IMR-90 (cell line): ENCODE measurements around the gene EBF3. TPM values are rescaled to one million over a fixed set of nuclear protein-coding genes. Genes with fewer than 3 reads are reported as not detected.

Source experiments
- ATAC-seq: fragments of 200-7000 bp; cut with Tn5 transposase; 2 replicates; pipeline ENCODE4 v1.9.1; 2020; ENCODE audit warnings: low read depth, mild to moderate bottlenecking, moderate library complexity
- BruUV-seq: library from RNA; stranded (reverse); fragments of 400-500 nt; replicated peaks from 2 replicates; lab custom pipeline; 2021; lab: Mats Ljungman, UMichigan
- CTCF ChIA-PET: fragments of 300-600 bp; formaldehyde crosslinking; extraction: SDS; loops from one replicate; lab custom pipeline; 2021; ENCODE audit warnings: antibody characterized with exemption; lab: Yijun Ruan, JAX
- POLR2A ChIA-PET: fragments of 300-600 bp; sonication (Branson Sonifier 250); formaldehyde crosslinking; loops from one replicate; lab custom pipeline; 2022; ENCODE audit warnings: antibody characterized with exemption; ENCODE audit not compliant: unreplicated experiment; lab: Charles Lee
- DNase-seq: peaks from one replicate; pipeline ENCODE4 v3.0.0; 2013
- H2AFZ ChIP-seq: replicated peaks from 2 replicates; pipeline ENCODE3; 2013; ENCODE audit warnings: low read length, mild to moderate bottlenecking; ENCODE audit not compliant: poor library complexity
- H2AK5ac ChIP-seq: 2 replicates; pipeline ENCODE4 v1.6.1; 2013; ENCODE audit warnings: low read depth, low read length, inconsistent platforms
- H2AK9ac ChIP-seq: replicated peaks from 2 replicates; pipeline ENCODE3; 2013; ENCODE audit warnings: mild to moderate bottlenecking, low read depth, low read length, moderate library complexity; ENCODE audit not compliant: poor library complexity
- H2BK120ac ChIP-seq: 2 replicates; pipeline ENCODE4 v1.6.1; 2013; ENCODE audit warnings: low read depth, low read length, inconsistent platforms
- H2BK15ac ChIP-seq: 3 replicates; pipeline ENCODE4 v1.6.1; 2013; ENCODE audit warnings: low read depth, low read length, inconsistent platforms
- H2BK20ac ChIP-seq: 2 replicates; pipeline ENCODE4 v1.6.1; 2013; ENCODE audit warnings: low read depth, mild to moderate bottlenecking, inconsistent platforms, low read length, moderate library complexity
- H2BK5ac ChIP-seq: 2 replicates; pipeline ENCODE4 v1.6.1; 2013; ENCODE audit warnings: mild to moderate bottlenecking, low read depth, low read length, inconsistent platforms; ENCODE audit not compliant: poor library complexity, severe bottlenecking
- H3K14ac ChIP-seq: replicated peaks from 2 replicates; pipeline ENCODE4 v1.6.1; 2013; ENCODE audit warnings: low read depth, low read length, inconsistent platforms
- H3K18ac ChIP-seq: 2 replicates; pipeline ENCODE4 v1.6.1; 2013; ENCODE audit warnings: low read depth, low read length, control low read depth
- H3K23ac ChIP-seq: 2 replicates; pipeline ENCODE4 v1.6.1; 2013; ENCODE audit warnings: low read depth, low read length, inconsistent platforms
- H3K27ac ChIP-seq: 2 replicates; pipeline ENCODE4 v1.5.1; 2013; ENCODE audit warnings: mild to moderate bottlenecking, control low read depth, low read length; ENCODE audit not compliant: insufficient read depth
- H3K27me3 ChIP-seq: 2 replicates; pipeline ENCODE4 v1.6.1; 2013; ENCODE audit warnings: low read length; ENCODE audit not compliant: control insufficient read depth, insufficient read depth
- H3K36me3 ChIP-seq: 2 replicates; pipeline ENCODE4 v1.6.1; 2013; ENCODE audit warnings: low read length, mixed read lengths; ENCODE audit not compliant: control insufficient read depth, insufficient read depth
- H3K4ac ChIP-seq: 2 replicates; pipeline ENCODE4 v1.6.1; 2013; ENCODE audit warnings: low read depth, low read length, inconsistent platforms
- H3K4me1 ChIP-seq: 2 replicates; pipeline ENCODE4 v1.6.1; 2013; ENCODE audit warnings: low read length, mixed read lengths; ENCODE audit not compliant: control insufficient read depth, insufficient read depth
- H3K4me2 ChIP-seq: 2 replicates; pipeline ENCODE4 v1.6.1; 2013; ENCODE audit warnings: low read depth, mild to moderate bottlenecking, control low read depth, low read length, moderate library complexity
- H3K4me3 ChIP-seq: 2 replicates; pipeline ENCODE4 v1.5.1; 2013; ENCODE audit warnings: low read depth, mild to moderate bottlenecking, control low read depth, low read length, moderate library complexity; ENCODE audit not compliant: insufficient read depth
- H3K56ac ChIP-seq: 2 replicates; pipeline ENCODE4 v1.6.1; 2013; ENCODE audit warnings: low read length, inconsistent platforms; ENCODE audit not compliant: insufficient read depth; ENCODE audit errors: extremely low read depth
- H3K79me1 ChIP-seq, 2 experiments: 2 replicates each; pipeline ENCODE4 v1.6.1; 2013; ENCODE audit warnings: low read length in 2 of 2, inconsistent platforms in 1 of 2, low read depth in 1 of 2
- H3K9ac ChIP-seq: 2 replicates; pipeline ENCODE4 v1.6.1; 2013; ENCODE audit warnings: low read depth, low read length, control low read depth
- H3K9me1 ChIP-seq: 2 replicates; pipeline ENCODE4 v1.6.1; 2013; ENCODE audit warnings: low read length, inconsistent platforms; ENCODE audit not compliant: insufficient read depth
- H3K9me3 ChIP-seq: 2 replicates; pipeline ENCODE4 v1.6.1; 2013; ENCODE audit warnings: low read length; ENCODE audit not compliant: control insufficient read depth, insufficient read depth
- H4K20me1 ChIP-seq: 2 replicates; pipeline ENCODE4 v1.6.1; 2013; ENCODE audit warnings: low read length, inconsistent platforms; ENCODE audit not compliant: insufficient read depth
- H4K5ac ChIP-seq: 2 replicates; pipeline ENCODE4 v1.6.1; 2013; ENCODE audit warnings: mild to moderate bottlenecking, low read depth, low read length, control low read depth
- H4K8ac ChIP-seq, 2 experiments: 2 replicates each; pipeline ENCODE4 v1.6.1; 2013; ENCODE audit warnings: low read depth in 2 of 2, low read length in 2 of 2, control low read depth in 1 of 2, inconsistent platforms in 1 of 2
- H4K91ac ChIP-seq: 2 replicates; pipeline ENCODE4 v1.6.1; 2013; ENCODE audit warnings: low read depth, low read length, inconsistent platforms; ENCODE audit not compliant: insufficient read depth
- MAFK ChIP-seq: IDR thresholded peaks from 2 replicates; pipeline ENCODE4 v1.6.1; 2012; ENCODE audit warnings: low read depth, low read length, improper control_type of control experiment
- MXI1 ChIP-seq: IDR thresholded peaks from 2 replicates; pipeline ENCODE4 v1.6.1; 2012; ENCODE audit warnings: low read depth, mild to moderate bottlenecking, low read length, moderate library complexity, borderline replicate concordance
- NFE2L2 ChIP-seq: fragments of 150-350 bp; IDR thresholded peaks from 2 replicates; pipeline ENCODE4 v1.6.1; 2016; ENCODE audit warnings: low read depth, mild to moderate bottlenecking, low read length
- RCOR1 ChIP-seq: IDR thresholded peaks from 2 replicates; pipeline ENCODE4 v1.6.1; 2012; ENCODE audit warnings: mild to moderate bottlenecking, low read length, improper control_type of control experiment; ENCODE audit not compliant: insufficient replicate concordance
- RFX5 ChIP-seq: IDR thresholded peaks from 2 replicates; pipeline ENCODE4 v1.8.0; 2012; ENCODE audit warnings: low read depth, mild to moderate bottlenecking, low read length, moderate library complexity
- SMC3 ChIP-seq: fragments of 150-350 bp; IDR thresholded peaks from 2 replicates; pipeline ENCODE4 v1.6.1; 2016; ENCODE audit warnings: low read depth, mild to moderate bottlenecking, antibody characterized with exemption, low read length, moderate library complexity
- WGBS, 2 experiments: methylation state at CpG; one replicate each; pipeline versions ENCODE4 v1.1.5 to v1.1.7; 2013; ENCODE audit warnings: missing lambda C conversion rate in 2 of 2; ENCODE audit not compliant: insufficient read length in 1 of 2; ENCODE audit errors: extremely low coverage in 2 of 2; 5-methylcytosine and 5-hydroxymethylcytosine counted together
- dilution Hi-C: fragments of 300-500 bp; cut with HindIII; formaldehyde crosslinking; loops from one replicate; pipeline ENCODE4 v1.14.3; 2018; ENCODE audit warnings: low sequenced_read_pairs; ENCODE audit not compliant: unreplicated experiment
- in situ Hi-C: fragments of 300-500 bp; cut with MboI; formaldehyde crosslinking; loops from 3 replicates; pipeline ENCODE4 v1.14.3; 2019; ENCODE audit warnings: low sequenced_read_pairs, inconsistent platforms, mixed read lengths
- intact Hi-C: fragments of 100-400 bp; cut with micrococcal nuclease; formaldehyde crosslinking; loops from 2 replicates; pipeline ENCODE4 v1.10.0; 2022
- polyA plus RNA-seq, 3 experiments: library from polyadenylated mRNA; depleted of rRNA; stranded (reverse); fragments of >200 nt; gene quantifications; 2 replicates each; pipeline ENCODE4 v1.2.3, GENCODE V29; 2012; ENCODE audit warnings: low replicate concordance in 1 of 3
- total RNA-seq: library from RNA; depleted of rRNA; stranded (reverse); fragments of >200 nt; gene quantifications from 2 replicates; pipeline ENCODE4 v1.2.3, GENCODE V29; 2012
- TF ChIP-seq, protein P1 (sequence below): fragments of 150-350 bp; IDR thresholded peaks from 2 replicates; pipeline ENCODE4 v1.6.1; 2016; ENCODE audit warnings: low read depth, mild to moderate bottlenecking, low read length, moderate library complexity, borderline replicate concordance
- TF ChIP-seq, protein P2 (sequence below): fragments of 150-350 bp; IDR thresholded peaks from 2 replicates; pipeline ENCODE4 v1.6.1; 2017; ENCODE audit warnings: mild to moderate bottlenecking, antibody characterized with exemption, low read length, low read depth
- TF ChIP-seq, protein P3 (sequence below): conservative IDR thresholded peaks from 2 replicates; pipeline ENCODE4 v1.5.1; 2012; ENCODE audit warnings: mild to moderate bottlenecking, low read depth, low read length, improper control_type of control experiment

EBF3 gene
- total and polyA plus RNA-seq, 2 of the 4 experiments (the other 2 are of a cell fraction) = 0.36 to 0.70 TPM

DNA sequence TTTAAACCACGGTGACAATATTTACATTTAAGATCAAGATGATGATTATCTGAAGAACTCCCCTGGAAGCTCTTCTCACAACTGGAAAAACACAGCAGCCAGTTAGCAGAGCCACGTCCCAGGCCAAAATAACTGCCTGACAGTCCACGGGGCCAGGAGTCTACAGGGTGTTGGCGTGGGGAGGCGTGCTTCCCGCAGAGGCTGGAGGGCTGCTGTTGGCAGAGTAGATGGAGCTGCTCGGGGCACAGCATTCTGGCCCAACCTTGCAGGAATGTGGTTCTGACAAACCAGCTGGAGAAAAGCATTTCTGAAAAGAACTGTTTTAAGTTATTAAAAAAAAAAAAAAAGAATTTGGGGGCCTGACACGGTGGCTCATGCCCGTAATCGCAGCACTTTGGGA is 177.9 kb downstream of the EBF3 start:
- H3K27me3 ChIP-seq = no peaks in the 10 kb centered on the region
- H3K4me3 ChIP-seq = no peak overlapping the region
- no peak overlapping the region for H4K8ac ChIP-seq
- in situ Hi-C loops (no loop called here), intact Hi-C loops (no loop called here), dilution Hi-C loops (no loop called here)
- H2AK5ac ChIP-seq = no peak overlapping the region
- no peak overlapping the region for H3K4me2 ChIP-seq
- no peak for DNase-seq
- no peak overlapping the region for H2AK9ac ChIP-seq
- H2AFZ ChIP-seq = no peak overlapping the region
- H3K27ac ChIP-seq = no peak overlapping the region
- no peak overlapping the region for H3K4ac ChIP-seq
- H2BK120ac ChIP-seq = no peak overlapping the region
- CTCF ChIA-PET = no interaction called here
- no CpG with 5 or more reads among the region's 10 CpGs for WGBS, 2 experiments
- no peak overlapping the region for H3K18ac ChIP-seq
- H2BK20ac ChIP-seq = no peak overlapping the region
- peaks cover 24% of the 10 kb centered on the region for H3K9me3 ChIP-seq
- no peaks in the 10 kb centered on the region for H3K36me3 ChIP-seq
- no peak overlapping the region for H3K56ac ChIP-seq
- no peaks in the 10 kb centered on the region for H3K4me1 ChIP-seq
- TF ChIP-seq RCOR1 (no peak), MXI1 (no peak), SMC3 (no peak), NFE2L2 (no peak), MAFK (no peak), RFX5 (no peak)
- TF ChIP-seq, protein P1, sequence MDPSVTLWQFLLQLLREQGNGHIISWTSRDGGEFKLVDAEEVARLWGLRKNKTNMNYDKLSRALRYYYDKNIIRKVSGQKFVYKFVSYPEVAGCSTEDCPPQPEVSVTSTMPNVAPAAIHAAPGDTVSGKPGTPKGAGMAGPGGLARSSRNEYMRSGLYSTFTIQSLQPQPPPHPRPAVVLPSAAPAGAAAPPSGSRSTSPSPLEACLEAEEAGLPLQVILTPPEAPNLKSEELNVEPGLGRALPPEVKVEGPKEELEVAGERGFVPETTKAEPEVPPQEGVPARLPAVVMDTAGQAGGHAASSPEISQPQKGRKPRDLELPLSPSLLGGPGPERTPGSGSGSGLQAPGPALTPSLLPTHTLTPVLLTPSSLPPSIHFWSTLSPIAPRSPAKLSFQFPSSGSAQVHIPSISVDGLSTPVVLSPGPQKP = no peak
- TF ChIP-seq, protein P2, sequence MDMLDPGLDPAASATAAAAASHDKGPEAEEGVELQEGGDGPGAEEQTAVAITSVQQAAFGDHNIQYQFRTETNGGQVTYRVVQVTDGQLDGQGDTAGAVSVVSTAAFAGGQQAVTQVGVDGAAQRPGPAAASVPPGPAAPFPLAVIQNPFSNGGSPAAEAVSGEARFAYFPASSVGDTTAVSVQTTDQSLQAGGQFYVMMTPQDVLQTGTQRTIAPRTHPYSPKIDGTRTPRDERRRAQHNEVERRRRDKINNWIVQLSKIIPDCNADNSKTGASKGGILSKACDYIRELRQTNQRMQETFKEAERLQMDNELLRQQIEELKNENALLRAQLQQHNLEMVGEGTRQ = no peak
- TF ChIP-seq, protein P3, sequence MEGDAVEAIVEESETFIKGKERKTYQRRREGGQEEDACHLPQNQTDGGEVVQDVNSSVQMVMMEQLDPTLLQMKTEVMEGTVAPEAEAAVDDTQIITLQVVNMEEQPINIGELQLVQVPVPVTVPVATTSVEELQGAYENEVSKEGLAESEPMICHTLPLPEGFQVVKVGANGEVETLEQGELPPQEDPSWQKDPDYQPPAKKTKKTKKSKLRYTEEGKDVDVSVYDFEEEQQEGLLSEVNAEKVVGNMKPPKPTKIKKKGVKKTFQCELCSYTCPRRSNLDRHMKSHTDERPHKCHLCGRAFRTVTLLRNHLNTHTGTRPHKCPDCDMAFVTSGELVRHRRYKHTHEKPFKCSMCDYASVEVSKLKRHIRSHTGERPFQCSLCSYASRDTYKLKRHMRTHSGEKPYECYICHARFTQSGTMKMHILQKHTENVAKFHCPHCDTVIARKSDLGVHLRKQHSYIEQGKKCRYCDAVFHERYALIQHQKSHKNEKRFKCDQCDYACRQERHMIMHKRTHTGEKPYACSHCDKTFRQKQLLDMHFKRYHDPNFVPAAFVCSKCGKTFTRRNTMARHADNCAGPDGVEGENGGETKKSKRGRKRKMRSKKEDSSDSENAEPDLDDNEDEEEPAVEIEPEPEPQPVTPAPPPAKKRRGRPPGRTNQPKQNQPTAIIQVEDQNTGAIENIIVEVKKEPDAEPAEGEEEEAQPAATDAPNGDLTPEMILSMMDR = no peak
- ATAC-seq = no peak
- no peak overlapping the region for H2BK15ac ChIP-seq
- no peaks in the 10 kb centered on the region for H3K79me1 ChIP-seq
- no peak overlapping the region for H3K9ac ChIP-seq
- BruUV-seq = no TSS peak
- no peaks in the 10 kb centered on the region for H4K20me1 ChIP-seq
- no peak overlapping the region for H3K14ac ChIP-seq
- no peak overlapping the region for H4K5ac ChIP-seq
- H3K9me1 ChIP-seq = no peaks in the 10 kb centered on the region
- no peak overlapping the region for H4K91ac ChIP-seq
- POLR2A ChIA-PET = no interaction called here
- H3K23ac ChIP-seq = no peak overlapping the region
- H2BK5ac ChIP-seq = no peak overlapping the region
